H1 (cell line): Measurements from ENCODE around the gene MRPL27. TPM values are rescaled to one million over a fixed set of nuclear protein-coding genes. Genes with fewer than 3 reads are reported as not detected.

Experiments used
- CTCF ChIA-PET: fragments of 300-600 bp; sonication (Branson Sonifier 250); formaldehyde crosslinking; loops from one replicate; lab custom pipeline; 2021; ENCODE audit not compliant: partially characterized antibody; lab: Charles Lee
- POLR2A ChIA-PET: fragments of 300-600 bp; sonication (Branson Sonifier 250); formaldehyde crosslinking; loops from one replicate; lab custom pipeline; 2021; ENCODE audit warnings: inconsistent platforms; ENCODE audit not compliant: partially characterized antibody; lab: Charles Lee
- DNase-seq, 2 experiments: peaks; one replicate each; pipeline versions ENCODE4 v3.0.0 to v3.0.0-alpha.2; 2010 to 2022; ENCODE audit warnings: low spot score in 2 of 2, low read depth in 1 of 2, mixed read lengths in 1 of 2
- FAIRE-seq: peaks from 2 replicates; lab custom pipeline; 2011; peaks lifted over from hg19 to GRCh38; lab: Jason Lieb, UNC
- H2AFZ ChIP-seq: 2 replicates; pipeline ENCODE4 v1.8.1; 2012; ENCODE audit warnings: low read length, inconsistent platforms
- H2AK5ac ChIP-seq: 2 replicates; pipeline ENCODE4 v1.6.1; 2013; ENCODE audit warnings: low read depth, low read length
- H2BK120ac ChIP-seq: replicated peaks from 2 replicates; pipeline ENCODE3; 2013; ENCODE audit warnings: low read depth, low read length, inconsistent platforms
- H2BK12ac ChIP-seq: 2 replicates; pipeline ENCODE4 v1.6.1; 2013; ENCODE audit warnings: low read depth, low read length
- H2BK15ac ChIP-seq: 2 replicates; pipeline ENCODE4 v1.6.1; 2013; ENCODE audit warnings: low read length
- H2BK20ac ChIP-seq: 2 replicates; pipeline ENCODE4 v1.6.1; 2013; ENCODE audit warnings: low read length
- H2BK5ac ChIP-seq: 2 replicates; pipeline ENCODE4 v1.6.1; 2013; ENCODE audit warnings: low read depth, low read length
- H3K14ac ChIP-seq: 2 replicates; pipeline ENCODE4 v1.6.1; 2013; ENCODE audit warnings: inconsistent platforms; ENCODE audit not compliant: insufficient read length
- H3K18ac ChIP-seq: 2 replicates; pipeline ENCODE4 v1.6.1; 2013; ENCODE audit warnings: low read length; ENCODE audit errors: extremely low read depth
- H3K23ac ChIP-seq: 2 replicates; pipeline ENCODE4 v1.6.1; 2013; ENCODE audit warnings: inconsistent platforms; ENCODE audit not compliant: insufficient read length
- H3K23me2 ChIP-seq: 2 replicates; pipeline ENCODE4 v1.6.1; 2013; ENCODE audit warnings: low read depth, low read length
- H3K27ac ChIP-seq: 2 replicates; pipeline ENCODE4 v1.6.1; 2011; ENCODE audit warnings: low read depth, low read length, inconsistent platforms
- H3K27me3 ChIP-seq, 4 experiments: replicated peaks in 1 of 4; 1 replicate in 1 of 4; 2 replicates in 3 of 4; pipeline versions ENCODE4 v1.6.1 to v1.8.1; 2011 to 2013; ENCODE audit warnings: low read length in 3 of 4, mild to moderate bottlenecking in 3 of 4, inconsistent platforms in 2 of 4, mixed read lengths in 2 of 4, moderate library complexity in 1 of 4; ENCODE audit not compliant: control insufficient read depth in 3 of 4, insufficient read depth in 3 of 4; ENCODE audit errors: extremely low read depth in 1 of 4
- H3K36me3 ChIP-seq, 4 experiments: 2 replicates each; pipeline versions ENCODE4 v1.6.1 to v1.8.1; 2011 to 2013; ENCODE audit warnings: mild to moderate bottlenecking in 4 of 4, low read length in 3 of 4, moderate library complexity in 2 of 4, control low read depth in 1 of 4, inconsistent platforms in 1 of 4; ENCODE audit not compliant: insufficient read depth in 4 of 4, control insufficient read depth in 2 of 4
- H3K4ac ChIP-seq: replicated peaks from 2 replicates; pipeline ENCODE3; 2013; ENCODE audit warnings: low read length, low read depth, mixed read lengths, inconsistent platforms; ENCODE audit not compliant: insufficient read length
- H3K4me1 ChIP-seq, 4 experiments: replicated peaks in 1 of 4; 1 replicate in 1 of 4; 2 replicates in 3 of 4; pipeline versions ENCODE4 v1.6.1 to v1.8.1; 2011 to 2013; ENCODE audit warnings: low read length in 3 of 4, inconsistent platforms in 2 of 4, mixed read lengths in 1 of 4; ENCODE audit not compliant: insufficient read depth in 4 of 4, control insufficient read depth in 3 of 4
- H3K4me2 ChIP-seq, 2 experiments: 2 replicates each; pipeline versions ENCODE4 v1.6.1 to v1.8.1; 2011 to 2013; ENCODE audit warnings: low read depth in 2 of 2, low read length in 2 of 2, control low read depth in 1 of 2, inconsistent platforms in 1 of 2, mild to moderate bottlenecking in 1 of 2; ENCODE audit not compliant: insufficient read depth in 1 of 2
- H3K4me3 ChIP-seq, 4 experiments: fragments of 200-600, 300-600 bp in 1 of 4; sonication (generic), shearing (Covaris generic), sonication (Bioruptor Twin) in 1 of 4; 2 replicates each; pipeline versions ENCODE4 v1.5.1 to v1.8.1; 2011 to 2016; ENCODE audit warnings: low read length in 4 of 4, low read depth in 3 of 4, control low read depth in 2 of 4, inconsistent platforms in 2 of 4, mild to moderate bottlenecking in 2 of 4, mixed read lengths in 1 of 4, moderate library complexity in 1 of 4; ENCODE audit not compliant: insufficient read depth in 2 of 4; ENCODE audit errors: extremely low read depth in 1 of 4
- H3K56ac ChIP-seq: replicated peaks from 2 replicates; pipeline ENCODE3; 2013; ENCODE audit warnings: low read depth, mild to moderate bottlenecking, mixed read lengths, low read length, inconsistent platforms; ENCODE audit not compliant: insufficient read length
- H3K79me1 ChIP-seq: 2 replicates; pipeline ENCODE4 v1.6.1; 2013; ENCODE audit warnings: low read depth, low read length, control low read depth
- H3K79me2 ChIP-seq, 2 experiments: 2 replicates each; pipeline versions ENCODE4 v1.6.1 to v1.8.1; 2012 to 2013; ENCODE audit warnings: low read length in 2 of 2, mild to moderate bottlenecking in 2 of 2, inconsistent platforms in 1 of 2; ENCODE audit not compliant: insufficient read depth in 2 of 2, control insufficient read depth in 1 of 2
- H3K9ac ChIP-seq, 4 experiments: replicated peaks in 1 of 4; 1 replicate in 1 of 4; 2 replicates in 3 of 4; pipeline versions ENCODE4 v1.6.1 to v1.8.1; 2011 to 2013; ENCODE audit warnings: low read depth in 3 of 4, low read length in 3 of 4, control low read depth in 2 of 4, mild to moderate bottlenecking in 2 of 4, moderate library complexity in 2 of 4, inconsistent platforms in 1 of 4; ENCODE audit errors: extremely low read depth in 1 of 4
- H3K9me3 ChIP-seq, 2 experiments: 2 replicates each; pipeline versions ENCODE4 v1.6.1 to v1.8.1; 2012 to 2013; ENCODE audit warnings: mild to moderate bottlenecking in 2 of 2, moderate library complexity in 2 of 2, control low read depth in 1 of 2, inconsistent platforms in 1 of 2, low read depth in 1 of 2, low read length in 1 of 2, mixed read lengths in 1 of 2; ENCODE audit not compliant: insufficient read depth in 2 of 2
- H4K20me1 ChIP-seq, 2 experiments: replicated peaks in 1 of 2; 2 replicates each; pipeline versions ENCODE3 to v1.8.1; 2011 to 2013; ENCODE audit warnings: inconsistent platforms in 2 of 2, low read length in 2 of 2, mild to moderate bottlenecking in 1 of 2; ENCODE audit not compliant: insufficient read depth in 2 of 2, control insufficient read depth in 1 of 2
- H4K5ac ChIP-seq: 2 replicates; pipeline ENCODE4 v1.6.1; 2013; ENCODE audit warnings: low read length, low read depth, mixed read lengths, inconsistent platforms; ENCODE audit not compliant: insufficient read length
- H4K8ac ChIP-seq: 2 replicates; pipeline ENCODE4 v1.8.0; 2013; ENCODE audit warnings: mild to moderate bottlenecking, moderate library complexity, low read length, inconsistent platforms; ENCODE audit not compliant: insufficient read depth; ENCODE audit errors: extremely low read depth
- H4K91ac ChIP-seq: replicated peaks from 2 replicates; pipeline ENCODE3; 2013; ENCODE audit warnings: low read length, mixed read lengths, inconsistent platforms; ENCODE audit not compliant: insufficient read length
- CREB1 ChIP-seq: IDR thresholded peaks from 2 replicates; pipeline ENCODE4 v1.6.1; 2012; ENCODE audit warnings: inconsistent platforms
- WGBS, 2 experiments: shearing (Covaris generic) in 1 of 2; methylation state at CpG; one replicate each; pipeline versions ENCODE4 v1.1.6 to v1.1.7; 2013 to 2015; ENCODE audit warnings: low lambda C conversion rate in 2 of 2, mixed read lengths in 2 of 2, inconsistent platforms in 1 of 2, low coverage in 1 of 2, missing lambda C conversion rate in 1 of 2; ENCODE audit not compliant: insufficient replicate concordance in 2 of 2, insufficient coverage in 1 of 2, insufficient read length in 1 of 2; ENCODE audit errors: extremely low coverage in 1 of 2, missing lambda C conversion rate in 1 of 2; 5-methylcytosine and 5-hydroxymethylcytosine counted together
- polyA plus RNA-seq, 7 experiments: library from polyadenylated mRNA; depleted of rRNA in 3 of 7; stranded (reverse) in 5 of 7; unstranded in 2 of 7; fragments of >200 nt in 5 of 7; fragments of 200-250 nt in 2 of 7; gene quantifications; 1 replicate in 5 of 7; 2 replicates in 1 of 7; 4 replicates in 1 of 7; pipeline versions ENCODE4 v1.2.1 to v1.2.3, GENCODE V29; 2011 to 2013; ENCODE audit warnings: missing spikeins in 2 of 7, mixed read lengths in 2 of 7
- total RNA-seq: library from RNA; stranded (reverse); fragmentation: NEBNext Ultra II Directional; extraction: Animal tissue kit (Norgen Biotek cat#: 25700); gene quantifications from 2 replicates; pipeline ENCODE4 v1.2.1, GENCODE V29; 2021

The MRPL27 gene
- total and polyA plus RNA-seq, 2 of the 8 experiments (the other 6 are each of a cell fraction or from before 2014, with no cell fraction given): 75.6 to 135 TPM

DNA sequence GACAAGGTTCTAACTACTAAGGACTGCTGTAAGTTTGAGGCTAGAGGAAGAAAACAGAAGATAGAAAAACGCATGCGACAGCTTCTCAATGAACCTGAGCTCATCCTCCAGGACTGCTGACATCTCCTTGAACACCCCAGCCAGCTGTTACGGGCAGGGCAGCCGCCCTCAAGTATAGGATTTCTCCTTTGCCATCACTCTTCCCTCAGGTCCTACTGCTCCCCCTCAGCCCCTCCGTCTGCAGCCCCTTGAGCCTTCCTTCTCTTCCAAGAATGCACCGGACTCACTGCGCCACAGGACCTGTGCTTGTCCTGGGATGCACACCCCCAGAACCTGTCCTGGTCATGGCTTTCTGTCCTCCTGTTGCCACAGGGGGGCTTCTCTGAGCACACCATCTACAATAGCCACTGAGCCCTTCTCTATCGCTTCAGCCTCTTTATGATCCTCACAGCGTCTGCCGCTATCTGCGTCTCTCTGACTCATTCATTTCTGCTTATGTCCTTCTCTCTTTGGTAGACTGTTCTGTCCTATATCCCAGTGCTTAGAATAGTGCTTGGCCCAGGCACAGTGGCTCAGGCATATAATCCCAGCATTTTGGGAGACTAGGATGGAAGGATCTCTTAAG, 42.7 kb downstream of the MRPL27 start:
- Histone ChIP-seq H2BK15ac (0 out of 2 replicates have a peak overlapping the region, but pooled peaks have one; percentile 61), H2BK20ac (no peak overlapping the region), H4K20me1 (no peaks in the 10 kb centered on the region), H2BK120ac (no peak overlapping the region), H3K27ac (no peak overlapping the region), H2BK12ac (no peak overlapping the region), H2AK5ac (no peak overlapping the region), H3K23me2 (no peaks in the 10 kb centered on the region), H3K9me3 (no peaks in the 10 kb centered on the region), H3K27me3 (no peaks in the 10 kb centered on the region), H3K79me1 (no peaks in the 10 kb centered on the region), H3K4ac (no peak overlapping the region), H3K4me1 (peaks cover 0 to 2% (median 0%) of the 10 kb centered on the region in 4 experiments; a peak in 1 of 7 replicates), H2AFZ (no peak overlapping the region)
- TF ChIP-seq CREB1: no peak
- TF ChIP-seq, all 59 proteins: peak for 0
- Histone ChIP-seq H3K4me3 (no peak overlapping the region), H3K23ac (no peak overlapping the region), H3K56ac (no peak overlapping the region), H3K4me2 (no peak overlapping the region), H4K5ac (no peak overlapping the region), H4K91ac (no peak overlapping the region), H3K79me2 (no peaks in the 10 kb centered on the region), H3K18ac (no peak overlapping the region; the same call in 1 of the 2 replicates), H3K14ac (no peak overlapping the region), H4K8ac (no peak overlapping the region; the same call in 1 of the 2 replicates), H2BK5ac (no peak overlapping the region; the same call in 1 of the 2 replicates), H3K9ac (no peak overlapping the region), H3K36me3 (no peaks in the 10 kb centered on the region)
- FAIRE-seq (no peak), DNase-seq (no peak)
- 88% methylated on average over 11 of the region's 11 CpGs; no CpG with 5 or more reads in 1 of the 2 experiments for WGBS, 2 experiments
- ChIA-PET CTCF (interaction anchor here (0.7 to 5.4 kb wide), 6 partner anchors 31 to 161 kb away, joined by 4 to 27 read pairs (median 10); partner anchors contain the start of gene COL1A1), POLR2A (interaction anchor here (0.7 to 1.7 kb wide), 4 partner anchors 10 to 123 kb away, joined by 3 to 4 read pairs (median 3); no protein-coding TSS in a partner anchor)
